Activated naive CD4-positive, alpha-beta T cell treated with anti-CD3 and anti-CD28 coated beads for 36 hours (primary cell): ENCODE results near the gene TMEM203. TPM values are rescaled to one million over a fixed set of nuclear protein-coding genes. Genes with fewer than 3 reads are reported as not detected.
A peak's percentile ranks its signal among the peaks of the same experiment; 100 is the strongest.

Source experiments
- CTCF ChIA-PET: fragments of 350-600 bp; sonication (Branson Sonifier 250); formaldehyde crosslinking; loops from one replicate; lab custom pipeline; 2021; ENCODE audit warnings: antibody characterized with exemption; lab: Charles Lee
- DNase-seq: peaks from one replicate; pipeline ENCODE4 v3.0.0-alpha.2; 2020
- H3K27ac Mint-ChIP-seq: one replicate; pipeline ENCODE4 v1.8.0; 2021; ENCODE audit warnings: mild to moderate bottlenecking, mixed read lengths
- H3K27me3 Mint-ChIP-seq: one replicate; pipeline ENCODE4 v1.8.0; 2021; ENCODE audit warnings: low read depth, mixed read lengths
- H3K36me3 Mint-ChIP-seq: one replicate; pipeline ENCODE4 v1.8.0; 2021; ENCODE audit warnings: low read depth, mixed read lengths
- H3K4me1 Mint-ChIP-seq: one replicate; pipeline ENCODE4 v1.8.0; 2021; ENCODE audit warnings: low read depth, mixed read lengths
- H3K4me3 Mint-ChIP-seq: one replicate; pipeline ENCODE4 v1.8.0; 2021; ENCODE audit warnings: mild to moderate bottlenecking, moderate library complexity, mixed read lengths
- H3K9me3 Mint-ChIP-seq: one replicate; pipeline ENCODE4 v1.8.0; 2021; ENCODE audit warnings: mixed read lengths
- intact Hi-C: fragments of 100-400 bp; cut with micrococcal nuclease; formaldehyde crosslinking; loops from one replicate; pipeline ENCODE4 v1.15.1; 2023
- total RNA-seq, 2 experiments: library from RNA; stranded (reverse); gene quantifications; one replicate each; pipeline ENCODE4 v1.2.3, GENCODE V29; 2021

The TMEM203 gene
- total RNA-seq, 2 experiments from 2014 or later, result 21.8 to 23.2 TPM

GRCh38 chr9:137201205-137201868, 4.1 kb downstream of the TMEM203 start:
- Mint-ChIP-seq H3K9me3 (no peaks in the 10 kb centered on the region), H3K27me3 (no peaks in the 10 kb centered on the region), H3K36me3 (peaks cover 5% of the 10 kb centered on the region), H3K4me1 (peaks cover 37% of the 10 kb centered on the region), H3K4me3 (peak overlapping the region; percentile 80), H3K27ac (peak overlapping the region; percentile 56)
- CTCF ChIA-PET, result interaction anchor here (0.7 to 3.8 kb wide), 4 partner anchors 12 to 186 kb away, joined by 3 to 16 read pairs (median 3); partner anchors contain the start of genes ANAPC2 and SSNA1
- DNase-seq, result no peak
- intact Hi-C loops, result loop anchor here (5.0 kb wide), 2 partner anchors 41 to 394 kb away; partner anchors contain the start of genes RABL6 and TUBB4B

- CTCF ChIA-PET, result interaction anchor here (0.7 to 3.8 kb wide), 3 partner anchors 12 to 82 kb away, joined by 3 to 16 read pairs (median 3); partner anchors contain the start of genes ANAPC2 and SSNA1
- Mint-ChIP-seq H3K9me3 (no peaks in the 10 kb centered on the region), H3K36me3 (peaks cover 3% of the 10 kb centered on the region), H3K4me3 (peak within 1 kb of the TSS; percentile 80), H3K27ac (peak within 1 kb of the TSS; percentile 56), H3K4me1 (peaks cover 33% of the 10 kb centered on the region), H3K27me3 (no peaks in the 10 kb centered on the region)
- intact Hi-C loops, result loop anchor here (1.0 to 5.0 kb wide), 5 partner anchors 11 to 393 kb away; partner anchors contain the start of genes RABL6 and TUBB4B
- peak; percentile 99 for DNase-seq
Observed at GRCh38 chr9:137200311-137201204, 4.9 kb downstream of the TMEM203 start, which contains the start of gene TPRN. TSS of gene TPRN (minus strand) at chr9:137200741. CDS start at chr9:137200711, 30 bp downstream.

- intact Hi-C loops, result loop anchor here (1.0 to 5.0 kb wide), 5 partner anchors 10 to 392 kb away; partner anchors contain the start of genes RABL6 and TUBB4B
- Mint-ChIP-seq H3K27ac (no peak overlapping the region), H3K4me1 (peaks cover 31% of the 10 kb centered on the region), H3K9me3 (no peaks in the 10 kb centered on the region), H3K36me3 (no peaks in the 10 kb centered on the region), H3K4me3 (peak overlapping the region; percentile 73), H3K27me3 (no peaks in the 10 kb centered on the region)
- DNase-seq, result no peak
- CTCF ChIA-PET, result interaction anchor here (1.6 to 3.8 kb wide), 2 partner anchors 11 to 131 kb away, joined by 3 to 16 read pairs; partner anchors contain the start of genes ANAPC2 and SSNA1
Observed at GRCh38 chr9:137199411-137200121, 5.9 kb downstream of the TMEM203 start.

- Mint-ChIP-seq H3K9me3 (no peaks in the 10 kb centered on the region), H3K27me3 (no peaks in the 10 kb centered on the region), H3K36me3 (no peaks in the 10 kb centered on the region), H3K27ac (no peak overlapping the region), H3K4me3 (peak overlapping the region; percentile 6), H3K4me1 (peaks cover 24% of the 10 kb centered on the region)
- DNase-seq, result no peak
- intact Hi-C loops, result no loop called here
- CTCF ChIA-PET, result interaction anchor here (1.6 to 3.8 kb wide), 2 partner anchors 10 to 131 kb away, joined by 3 to 16 read pairs; partner anchors contain the start of genes ANAPC2 and SSNA1
Observed at GRCh38 chr9:137198902-137199283, 6.6 kb downstream of the TMEM203 start.

- Mint-ChIP-seq H3K27ac (no peak overlapping the region), H3K9me3 (no peaks in the 10 kb centered on the region), H3K27me3 (no peaks in the 10 kb centered on the region), H3K4me3 (peak overlapping the region; percentile 6), H3K36me3 (no peaks in the 10 kb centered on the region), H3K4me1 (peaks cover 19% of the 10 kb centered on the region)
- intact Hi-C loops, result no loop called here
- CTCF ChIA-PET, result interaction anchor here (1.6 to 3.8 kb wide), 3 partner anchors 9 to 169 kb away, joined by 3 to 16 read pairs (median 5); partner anchors contain the start of genes ANAPC2 and SSNA1
- no peak for DNase-seq
Observed at GRCh38 chr9:137198051-137198901, 7.2 kb downstream of the TMEM203 start.

GRCh38 chr9:137195525-137196220, 9.8 kb downstream of the TMEM203 start:
- no peaks in the 10 kb centered on the region for H3K27me3 Mint-ChIP-seq
- CTCF ChIA-PET, result interaction anchor here (1.3 kb wide), 1 partner anchor 41 kb away, joined by 4 read pairs; no protein-coding TSS in a partner anchor
- H3K4me3 Mint-ChIP-seq, result no peak overlapping the region
- H3K4me1 Mint-ChIP-seq, result peaks cover 5% of the 10 kb centered on the region
- intact Hi-C loops, result no loop called here
- no peaks in the 10 kb centered on the region for H3K9me3 Mint-ChIP-seq
- H3K36me3 Mint-ChIP-seq, result peaks cover 1% of the 10 kb centered on the region
- H3K27ac Mint-ChIP-seq, result no peak overlapping the region
- no peak for DNase-seq

GRCh38 chr9:137194909-137195308, 10.5 kb downstream of the TMEM203 start:
- no peak for DNase-seq
- intact Hi-C loops, result no loop called here
- Mint-ChIP-seq H3K36me3 (peaks cover 2% of the 10 kb centered on the region), H3K4me1 (peaks cover 8% of the 10 kb centered on the region), H3K27ac (no peak overlapping the region), H3K9me3 (no peaks in the 10 kb centered on the region), H3K4me3 (no peak overlapping the region), H3K27me3 (no peaks in the 10 kb centered on the region)
- CTCF ChIA-PET, result interaction anchor here (1.3 kb wide), 1 partner anchor 42 kb away, joined by 4 read pairs; no protein-coding TSS in a partner anchor

GRCh38 chr9:137194388-137194787, 11.1 kb downstream of the TMEM203 start:
- Mint-ChIP-seq H3K9me3 (no peaks in the 10 kb centered on the region), H3K4me3 (no peak overlapping the region), H3K27me3 (no peaks in the 10 kb centered on the region), H3K36me3 (peaks cover 2% of the 10 kb centered on the region), H3K4me1 (peaks cover 11% of the 10 kb centered on the region), H3K27ac (no peak overlapping the region)
- no peak for DNase-seq
- intact Hi-C loops, result no loop called here
- CTCF ChIA-PET, result interaction anchor here (0.5 to 1.3 kb wide), 2 partner anchors 19 to 111 kb away, joined by 3 read pairs; no protein-coding TSS in a partner anchor

GRCh38 chr9:137193771-137194170, 11.7 kb downstream of the TMEM203 start:
- peaks cover 16% of the 10 kb centered on the region for H3K4me1 Mint-ChIP-seq
- H3K27ac Mint-ChIP-seq, result no peak overlapping the region
- CTCF ChIA-PET, result interaction anchor here (1.3 kb wide), 1 partner anchor 18 kb away, joined by 3 read pairs; no protein-coding TSS in a partner anchor
- no peaks in the 10 kb centered on the region for H3K27me3 Mint-ChIP-seq
- peaks cover 2% of the 10 kb centered on the region for H3K36me3 Mint-ChIP-seq
- intact Hi-C loops, result no loop called here
- H3K9me3 Mint-ChIP-seq, result no peaks in the 10 kb centered on the region
- no peak for DNase-seq
- H3K4me3 Mint-ChIP-seq, result no peak overlapping the region

- no peak overlapping the region for H3K27ac Mint-ChIP-seq
Observed at GRCh38 chr9:137192859-137193258, 12.6 kb downstream of the TMEM203 start.

More at GRCh38 chr9:137192859-137193258, 12.6 kb downstream of the TMEM203 start:
- DNase-seq, result no peak
- Mint-ChIP-seq H3K27me3 (no peaks in the 10 kb centered on the region), H3K9me3 (no peaks in the 10 kb centered on the region), H3K4me1 (peaks cover 16% of the 10 kb centered on the region), H3K36me3 (peaks cover 3% of the 10 kb centered on the region), H3K4me3 (no peak overlapping the region)
- CTCF ChIA-PET, result interaction anchor here (1.0 to 1.3 kb wide), 2 partner anchors 17 to 44 kb away, joined by 3 to 4 read pairs; no protein-coding TSS in a partner anchor
- intact Hi-C loops, result no loop called here
